ENCODE data around the gene TUBB1. TPM values are rescaled to one million over a fixed set of nuclear protein-coding genes. Genes with fewer than 3 reads are reported as not detected.

Gene TUBB1
- total RNA-seq, 4 donors from 2014 or later, result under 0.01 to 0.83 TPM; not detected in 2

DNA sequence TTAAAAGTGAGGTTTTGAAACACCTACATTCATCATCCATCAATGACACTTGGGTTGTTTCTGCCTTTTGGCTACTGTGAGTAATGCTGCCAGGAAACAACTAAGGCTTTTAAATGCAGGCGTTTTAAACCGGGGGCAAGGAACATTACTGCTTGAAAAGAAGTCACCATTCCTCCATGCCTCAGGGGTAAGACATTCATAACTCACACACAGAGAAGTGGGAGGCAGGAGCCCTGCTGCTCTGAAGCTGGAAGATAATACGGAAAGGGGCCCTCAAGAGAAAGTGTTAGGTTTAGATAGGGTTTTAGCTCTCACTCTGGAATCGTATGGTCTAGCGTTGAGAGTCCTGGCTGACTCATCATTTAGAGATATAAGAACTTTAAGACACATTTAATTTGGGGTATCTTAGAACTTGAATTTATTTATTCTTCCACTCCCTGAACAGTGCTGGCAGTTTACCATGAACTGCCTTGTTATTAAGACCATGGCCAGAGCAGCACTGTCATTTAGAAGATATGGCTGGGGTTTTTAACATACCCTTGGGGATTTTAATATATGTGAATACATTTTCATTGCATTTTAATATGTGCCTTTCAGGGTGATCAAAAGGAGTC is 1.8 kb downstream of the TUBB1 start:
- TF ChIP-seq EP300 (IDR thresholded peaks at IDR 0.05), result no peak
- TF ChIP-seq POLR2AphosphoS5 (IDR thresholded peaks at IDR 0.05), result no peak
- TF ChIP-seq, protein P1, sequence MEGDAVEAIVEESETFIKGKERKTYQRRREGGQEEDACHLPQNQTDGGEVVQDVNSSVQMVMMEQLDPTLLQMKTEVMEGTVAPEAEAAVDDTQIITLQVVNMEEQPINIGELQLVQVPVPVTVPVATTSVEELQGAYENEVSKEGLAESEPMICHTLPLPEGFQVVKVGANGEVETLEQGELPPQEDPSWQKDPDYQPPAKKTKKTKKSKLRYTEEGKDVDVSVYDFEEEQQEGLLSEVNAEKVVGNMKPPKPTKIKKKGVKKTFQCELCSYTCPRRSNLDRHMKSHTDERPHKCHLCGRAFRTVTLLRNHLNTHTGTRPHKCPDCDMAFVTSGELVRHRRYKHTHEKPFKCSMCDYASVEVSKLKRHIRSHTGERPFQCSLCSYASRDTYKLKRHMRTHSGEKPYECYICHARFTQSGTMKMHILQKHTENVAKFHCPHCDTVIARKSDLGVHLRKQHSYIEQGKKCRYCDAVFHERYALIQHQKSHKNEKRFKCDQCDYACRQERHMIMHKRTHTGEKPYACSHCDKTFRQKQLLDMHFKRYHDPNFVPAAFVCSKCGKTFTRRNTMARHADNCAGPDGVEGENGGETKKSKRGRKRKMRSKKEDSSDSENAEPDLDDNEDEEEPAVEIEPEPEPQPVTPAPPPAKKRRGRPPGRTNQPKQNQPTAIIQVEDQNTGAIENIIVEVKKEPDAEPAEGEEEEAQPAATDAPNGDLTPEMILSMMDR (IDR thresholded peaks at IDR 0.05), result no peak
- TF ChIP-seq POLR2A (IDR thresholded peaks at IDR 0.05; ENCODE audit: low read depth), result no peak
- H3K36me3 ChIP-seq, result peaks cover 21 to 42% (median 37%) of the 10 kb centered on the region in 4 donors
- H3K4me1 ChIP-seq, result peaks cover 4 to 12% (median 7%) of the 10 kb centered on the region in 4 donors
- 39% methylated on average over 5 of the region's 5 CpGs for WGBS
- no peaks in the 10 kb centered on the region for H3K9me3 ChIP-seq
- H3K27ac ChIP-seq (replicated peaks in 1 of 4), result no peak overlapping the region
- no peak overlapping the region for H3K4me3 ChIP-seq
- no peak for DNase-seq (ENCODE audit: extremely low spot score)
- no peaks in the 10 kb centered on the region for H3K27me3 ChIP-seq
- intact Hi-C loops (cut with DNase I), result no loop called here

DNA sequence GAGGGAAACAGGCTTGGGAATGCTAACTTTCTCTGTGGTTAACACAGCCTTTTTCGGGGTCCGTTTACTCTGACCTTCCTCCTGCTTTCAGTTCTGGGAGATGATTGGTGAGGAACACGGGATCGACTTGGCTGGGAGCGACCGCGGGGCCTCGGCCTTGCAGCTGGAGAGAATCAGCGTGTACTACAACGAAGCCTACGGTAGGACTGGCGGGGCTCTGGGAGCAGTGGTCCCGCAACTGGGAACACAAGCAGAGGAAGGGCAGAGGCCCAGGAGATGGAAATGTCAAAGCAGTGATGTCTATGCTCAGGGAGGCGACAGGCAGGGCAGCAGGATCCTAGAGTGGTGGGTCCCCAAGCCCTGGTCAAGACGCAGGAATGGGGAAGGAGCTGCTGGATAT is 3.5 kb downstream of the TUBB1 start:
- peaks cover 5 to 25% (median 17%) of the 10 kb centered on the region in 4 donors for H3K4me1 ChIP-seq
- intact Hi-C loops (cut with DNase I), result no loop called here
- no peak for DNase-seq (ENCODE audit: extremely low spot score)
- whole genome bisulfite sequencing, result 93% methylated on average over 15 of the region's 15 CpGs
- H3K27me3 ChIP-seq, result no peaks in the 10 kb centered on the region
- TF ChIP-seq POLR2A (IDR thresholded peaks at IDR 0.05; ENCODE audit: low read depth) (no peak), POLR2AphosphoS5 (IDR thresholded peaks at IDR 0.05) (no peak), EP300 (IDR thresholded peaks at IDR 0.05) (no peak)
- TF ChIP-seq, protein P1 (IDR thresholded peaks at IDR 0.05), result no peak
- H3K9me3 ChIP-seq, result no peaks in the 10 kb centered on the region
- H3K4me3 ChIP-seq, result no peak overlapping the region
- H3K27ac ChIP-seq (replicated peaks in 1 of 4), result no peak overlapping the region
- peaks cover 21 to 59% (median 48%) of the 10 kb centered on the region in 4 donors for H3K36me3 ChIP-seq

DNA sequence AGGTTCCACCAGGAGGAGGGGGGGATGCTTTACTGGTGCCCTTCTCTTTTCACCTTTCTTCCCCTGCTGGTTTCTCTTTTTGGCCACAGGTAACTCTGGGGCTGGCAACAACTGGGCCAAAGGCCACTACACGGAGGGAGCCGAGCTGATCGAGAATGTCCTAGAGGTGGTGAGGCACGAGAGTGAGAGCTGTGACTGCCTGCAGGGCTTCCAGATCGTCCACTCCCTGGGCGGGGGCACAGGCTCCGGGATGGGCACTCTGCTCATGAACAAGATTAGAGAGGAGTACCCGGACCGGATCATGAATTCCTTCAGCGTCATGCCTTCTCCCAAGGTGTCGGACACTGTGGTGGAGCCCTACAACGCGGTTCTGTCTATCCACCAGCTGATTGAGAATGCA is 4.4 kb downstream of the TUBB1 start:
- Histone ChIP-seq H3K9me3 (no peaks in the 10 kb centered on the region), H3K4me3 (no peak overlapping the region), H3K4me1 (peaks cover 11 to 33% (median 26%) of the 10 kb centered on the region in 4 donors), H3K27me3 (no peaks in the 10 kb centered on the region), H3K27ac (replicated peaks in 1 of 4) (no peak overlapping the region), H3K36me3 (peaks cover 21 to 67% (median 52%) of the 10 kb centered on the region in 4 donors)
- TF ChIP-seq EP300 (IDR thresholded peaks at IDR 0.05) (no peak), POLR2AphosphoS5 (IDR thresholded peaks at IDR 0.05) (no peak), POLR2A (IDR thresholded peaks at IDR 0.05; ENCODE audit: low read depth) (no peak)
- TF ChIP-seq, protein P1 (IDR thresholded peaks at IDR 0.05), result no peak
- WGBS, result 91% methylated on average over 7 of the region's 13 CpGs
- intact Hi-C loops (cut with DNase I), result no loop called here
- DNase-seq (ENCODE audit: extremely low spot score), result no peak

DNA sequence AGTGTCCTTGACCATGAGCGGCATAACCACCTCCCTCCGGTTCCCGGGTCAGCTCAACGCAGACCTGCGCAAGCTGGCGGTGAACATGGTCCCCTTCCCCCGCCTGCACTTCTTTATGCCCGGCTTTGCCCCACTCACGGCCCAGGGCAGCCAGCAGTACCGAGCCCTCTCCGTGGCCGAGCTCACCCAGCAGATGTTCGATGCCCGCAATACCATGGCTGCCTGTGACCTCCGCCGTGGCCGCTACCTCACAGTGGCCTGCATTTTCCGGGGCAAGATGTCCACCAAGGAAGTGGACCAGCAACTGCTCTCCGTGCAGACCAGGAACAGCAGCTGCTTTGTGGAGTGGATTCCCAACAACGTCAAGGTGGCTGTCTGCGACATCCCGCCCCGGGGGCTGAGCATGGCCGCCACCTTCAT is 4.9 kb downstream of the TUBB1 start:
- Histone ChIP-seq H3K9me3 (no peaks in the 10 kb centered on the region), H3K36me3 (peaks cover 21 to 72% (median 55%) of the 10 kb centered on the region in 4 donors), H3K27me3 (no peaks in the 10 kb centered on the region), H3K4me1 (peaks cover 16 to 38% (median 31%) of the 10 kb centered on the region in 4 donors), H3K4me3 (no peak overlapping the region), H3K27ac (replicated peaks in 1 of 4) (no peak overlapping the region)
- WGBS, result 95% methylated on average over 19 of the region's 24 CpGs
- intact Hi-C loops (cut with DNase I), result no loop called here
- TF ChIP-seq, protein P1 (IDR thresholded peaks at IDR 0.05), result no peak
- TF ChIP-seq POLR2A (IDR thresholded peaks at IDR 0.05; ENCODE audit: low read depth) (no peak), POLR2AphosphoS5 (IDR thresholded peaks at IDR 0.05) (no peak), EP300 (IDR thresholded peaks at IDR 0.05) (no peak)
- DNase-seq (ENCODE audit: extremely low spot score), result no peak
